ENCODE data around the gene SBF2. TPM values are rescaled to one million over a fixed set of nuclear protein-coding genes. Genes with fewer than 3 reads are reported as not detected.
A peak's percentile ranks its signal among the peaks of the same experiment; 100 is the strongest.

The SBF2 gene
- total RNA-seq, 2 experiments from 2014 or later = 6.0 to 6.1 TPM

- peak overlapping the region; percentile 91 for H3K27ac Mint-ChIP-seq
Observed at GRCh38 chr11:10322830-10323792, 29.1 kb upstream of the SBF2 start.

GRCh38 chr11:10322401-10322800, 28.4 kb upstream of the SBF2 start:
- Mint-ChIP-seq H3K4me1 (peaks cover 28% of the 10 kb centered on the region), H3K27me3 (peaks cover 11% of the 10 kb centered on the region), H3K9me3 (no peaks in the 10 kb centered on the region), H3K27ac (peak overlapping the region; percentile 91), H3K36me3 (peaks cover 2% of the 10 kb centered on the region), H3K4me3 (no peak overlapping the region)
- no peak for DNase-seq

More at GRCh38 chr11:10322830-10323792, 29.1 kb upstream of the SBF2 start:
- no peaks in the 10 kb centered on the region for H3K9me3 Mint-ChIP-seq
- H3K4me1 Mint-ChIP-seq = peaks cover 21% of the 10 kb centered on the region
- H3K36me3 Mint-ChIP-seq = peaks cover 2% of the 10 kb centered on the region
- DNase-seq = peak; percentile 50
- H3K27me3 Mint-ChIP-seq = peaks cover 12% of the 10 kb centered on the region
- peak overlapping the region; percentile 47 for H3K4me3 Mint-ChIP-seq

GRCh38 chr11:10320736-10321465, 26.9 kb upstream of the SBF2 start:
- peaks cover 2% of the 10 kb centered on the region for H3K36me3 Mint-ChIP-seq
- H3K27ac Mint-ChIP-seq = no peak overlapping the region
- no peak for DNase-seq
- peaks cover 33% of the 10 kb centered on the region for H3K4me1 Mint-ChIP-seq
- H3K27me3 Mint-ChIP-seq = peaks cover 26% of the 10 kb centered on the region
- H3K4me3 Mint-ChIP-seq = no peak overlapping the region
- no peaks in the 10 kb centered on the region for H3K9me3 Mint-ChIP-seq

GRCh38 chr11:10319702-10320558, 25.9 kb upstream of the SBF2 start:
- H3K4me1 Mint-ChIP-seq = peaks cover 33% of the 10 kb centered on the region
- no peak for DNase-seq
- peaks cover 2% of the 10 kb centered on the region for H3K36me3 Mint-ChIP-seq
- no peak overlapping the region for H3K27ac Mint-ChIP-seq
- H3K4me3 Mint-ChIP-seq = no peak overlapping the region
- H3K9me3 Mint-ChIP-seq = no peaks in the 10 kb centered on the region
- peaks cover 29% of the 10 kb centered on the region for H3K27me3 Mint-ChIP-seq

GRCh38 chr11:10318527-10318802, 24.4 kb upstream of the SBF2 start:
- peak overlapping the region; percentile 2 for H3K27ac Mint-ChIP-seq
- H3K4me3 Mint-ChIP-seq = no peak overlapping the region
- no peaks in the 10 kb centered on the region for H3K9me3 Mint-ChIP-seq
- peaks cover 31% of the 10 kb centered on the region for H3K4me1 Mint-ChIP-seq
- H3K36me3 Mint-ChIP-seq = peaks cover 2% of the 10 kb centered on the region
- H3K27me3 Mint-ChIP-seq = peaks cover 30% of the 10 kb centered on the region
- no peak for DNase-seq

GRCh38 chr11:10317776-10318526, 23.9 kb upstream of the SBF2 start:
- H3K9me3 Mint-ChIP-seq = no peaks in the 10 kb centered on the region
- H3K4me3 Mint-ChIP-seq = no peak overlapping the region
- peaks cover 2% of the 10 kb centered on the region for H3K36me3 Mint-ChIP-seq
- H3K27ac Mint-ChIP-seq = peak overlapping the region; percentile 2
- H3K4me1 Mint-ChIP-seq = peaks cover 26% of the 10 kb centered on the region
- peaks cover 28% of the 10 kb centered on the region for H3K27me3 Mint-ChIP-seq
- no peak for DNase-seq

- Mint-ChIP-seq H3K27ac (no peak overlapping the region), H3K36me3 (peaks cover under 1% of the 10 kb centered on the region), H3K9me3 (no peaks in the 10 kb centered on the region), H3K4me3 (no peak overlapping the region), H3K27me3 (peaks cover 35% of the 10 kb centered on the region), H3K4me1 (peaks cover 19% of the 10 kb centered on the region)
- DNase-seq = no peak
Observed at GRCh38 chr11:10317151-10317755, 23.2 kb upstream of the SBF2 start.

GRCh38 chr11:10315083-10315482, 21.1 kb upstream of the SBF2 start:
- H3K4me3 Mint-ChIP-seq = no peak overlapping the region
- H3K4me1 Mint-ChIP-seq = peaks cover 16% of the 10 kb centered on the region
- no peak overlapping the region for H3K27ac Mint-ChIP-seq
- no peaks in the 10 kb centered on the region for H3K9me3 Mint-ChIP-seq
- no peak for DNase-seq
- peaks cover 2% of the 10 kb centered on the region for H3K36me3 Mint-ChIP-seq
- peaks cover 45% of the 10 kb centered on the region for H3K27me3 Mint-ChIP-seq

- H3K27ac Mint-ChIP-seq = no peak overlapping the region
Observed at GRCh38 chr11:10314199-10315072, 20.4 kb upstream of the SBF2 start.

GRCh38 chr11:10311802-10312201, 17.8 kb upstream of the SBF2 start:
- no peak overlapping the region for H3K4me3 Mint-ChIP-seq
- no peak overlapping the region for H3K27ac Mint-ChIP-seq
- no peaks in the 10 kb centered on the region for H3K9me3 Mint-ChIP-seq
- peaks cover 59% of the 10 kb centered on the region for H3K27me3 Mint-ChIP-seq
- peaks cover 19% of the 10 kb centered on the region for H3K4me1 Mint-ChIP-seq
- H3K36me3 Mint-ChIP-seq = peaks cover 6% of the 10 kb centered on the region
- no peak for DNase-seq

More at GRCh38 chr11:10314199-10315072, 20.4 kb upstream of the SBF2 start:
- H3K4me3 Mint-ChIP-seq = no peak overlapping the region
- H3K9me3 Mint-ChIP-seq = no peaks in the 10 kb centered on the region
- H3K4me1 Mint-ChIP-seq = peaks cover 20% of the 10 kb centered on the region
- H3K36me3 Mint-ChIP-seq = peaks cover 2% of the 10 kb centered on the region
- peaks cover 49% of the 10 kb centered on the region for H3K27me3 Mint-ChIP-seq
- no peak for DNase-seq

- no peak overlapping the region for H3K4me3 Mint-ChIP-seq
- DNase-seq = no peak
Observed at GRCh38 chr11:10310301-10310841, 16.4 kb upstream of the SBF2 start.

GRCh38 chr11:10309163-10310093, 15.4 kb upstream of the SBF2 start:
- DNase-seq = no peak
- Mint-ChIP-seq H3K4me1 (peaks cover 24% of the 10 kb centered on the region), H3K4me3 (peak overlapping the region; percentile 96), H3K27me3 (peaks cover 65% of the 10 kb centered on the region), H3K27ac (no peak overlapping the region), H3K36me3 (peaks cover 18% of the 10 kb centered on the region), H3K9me3 (no peaks in the 10 kb centered on the region)

More at GRCh38 chr11:10310301-10310841, 16.4 kb upstream of the SBF2 start:
- Mint-ChIP-seq H3K4me1 (peaks cover 22% of the 10 kb centered on the region), H3K27me3 (peaks cover 63% of the 10 kb centered on the region), H3K36me3 (peaks cover 18% of the 10 kb centered on the region), H3K27ac (no peak overlapping the region), H3K9me3 (no peaks in the 10 kb centered on the region)

Measured in activated naive CD8-positive, alpha-beta T cell treated with anti-CD3 and anti-CD28 coated beads for 36 hours (primary cell).